HG03565 (cell line): ENCODE measurements around the gene C14orf180.

Source experiments
- ATAC-seq: cut with Tn5 transposase; IDR thresholded peaks from one replicate; pipeline ENCODE4 v1.9.1; 2021; ENCODE audit warnings: mild to moderate bottlenecking, moderate library complexity; ENCODE audit not compliant: unreplicated experiment

The C14orf180 gene

GRCh38 chr14:104592292-104592672, 12.7 kb downstream of the C14orf180 start:
- ATAC-seq = no peak

DNA sequence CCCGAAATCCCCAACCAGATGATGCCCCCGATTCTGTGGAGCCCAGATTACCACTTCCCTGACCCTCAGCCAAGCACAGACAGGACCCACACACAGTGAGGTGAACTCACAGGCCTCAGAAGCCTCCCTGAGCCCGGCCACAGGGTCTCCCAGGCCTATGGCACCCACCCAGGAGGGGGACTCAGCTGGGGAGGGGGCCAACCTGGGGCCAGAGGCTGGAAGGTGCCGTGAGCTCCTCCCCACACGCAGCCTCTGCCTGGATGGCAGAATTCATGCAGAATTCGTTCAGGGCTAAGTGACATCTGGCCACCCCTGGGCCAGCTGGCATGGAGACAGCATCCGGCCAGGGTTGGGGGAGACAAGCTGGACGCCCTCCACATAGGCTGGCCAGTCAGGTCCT, 13.2 kb downstream of the C14orf180 start:
- ATAC-seq = no peak

GRCh38 chr14:104593241-104593701, 13.7 kb downstream of the C14orf180 start:
- ATAC-seq = no peak

DNA sequence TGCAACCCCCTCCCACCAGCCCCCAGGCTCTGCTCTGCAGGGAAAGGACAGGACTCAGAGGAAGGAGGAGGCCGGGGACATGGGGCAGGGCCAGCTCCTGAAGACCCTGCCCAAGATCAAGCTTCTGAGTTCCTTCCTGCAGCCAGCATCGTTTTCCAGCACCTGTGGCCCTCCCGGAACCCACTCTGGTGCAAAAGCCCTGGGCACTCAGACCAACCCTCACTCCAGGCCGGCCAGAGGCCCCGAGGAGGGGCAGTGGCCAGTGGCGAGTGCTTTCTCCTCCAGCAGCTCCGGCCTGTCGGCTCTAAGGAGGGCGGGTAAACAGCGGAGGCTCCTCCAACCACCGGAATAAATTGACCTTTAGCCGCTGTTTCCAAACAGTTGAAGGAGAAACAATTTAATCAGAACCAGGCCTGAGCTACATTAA, 14.2 kb downstream of the C14orf180 start:
- no peak for ATAC-seq

GRCh38 chr14:104594310-104595046, 14.9 kb downstream of the C14orf180 start:
- ATAC-seq = no peak

- ATAC-seq = no peak
These were observed 15.6 kb downstream of the C14orf180 start for GRCh38 chr14:104595116-104595675.

- no peak for ATAC-seq
These were observed 16.4 kb downstream of the C14orf180 start for GRCh38 chr14:104595911-104596450.

DNA sequence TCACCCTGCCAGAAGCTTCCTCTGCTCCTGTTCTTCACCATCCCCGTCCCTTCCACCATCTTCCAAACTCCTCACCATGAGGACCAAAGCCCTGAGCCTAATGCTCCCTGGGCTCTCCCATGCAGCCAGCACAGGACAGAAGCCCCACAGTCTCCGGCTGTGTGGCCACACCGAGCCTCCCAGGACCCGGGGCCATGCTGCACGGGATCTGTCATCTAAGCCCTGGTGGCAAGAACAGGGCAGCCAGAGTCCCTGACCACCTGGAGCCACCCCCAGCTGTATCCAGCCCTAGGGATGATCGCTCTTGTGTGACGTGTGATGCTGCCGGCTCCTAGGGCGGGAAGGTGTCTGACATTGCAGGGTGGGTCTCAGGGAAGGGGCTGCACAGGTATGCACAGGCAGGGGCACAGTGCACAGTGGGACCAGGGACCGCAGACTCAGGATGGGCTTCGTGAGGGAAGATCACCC, 16.9 kb downstream of the C14orf180 start:
- ATAC-seq = no peak

DNA sequence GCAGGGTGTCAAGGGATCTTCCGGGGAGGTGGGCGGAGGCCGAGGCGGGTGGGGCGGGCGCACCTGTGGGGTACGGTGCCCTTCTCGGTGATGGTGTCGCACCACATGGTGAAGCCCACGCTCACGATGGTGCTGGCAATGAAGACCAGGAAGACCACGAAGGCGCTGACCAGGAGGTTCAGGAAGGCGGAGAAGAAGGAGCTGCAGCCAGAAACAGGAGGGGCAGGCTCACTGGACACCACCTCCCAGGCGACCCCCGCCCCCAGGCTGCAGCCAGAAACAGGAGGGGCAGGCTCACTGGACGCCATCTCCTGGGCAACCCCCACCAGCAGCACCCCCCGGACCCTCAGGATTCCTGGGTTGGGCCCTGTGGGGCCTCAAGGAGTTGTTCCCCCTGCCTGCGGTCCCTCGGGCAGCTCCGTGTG, 17.4 kb downstream of the C14orf180 start:
- ATAC-seq = no peak

DNA sequence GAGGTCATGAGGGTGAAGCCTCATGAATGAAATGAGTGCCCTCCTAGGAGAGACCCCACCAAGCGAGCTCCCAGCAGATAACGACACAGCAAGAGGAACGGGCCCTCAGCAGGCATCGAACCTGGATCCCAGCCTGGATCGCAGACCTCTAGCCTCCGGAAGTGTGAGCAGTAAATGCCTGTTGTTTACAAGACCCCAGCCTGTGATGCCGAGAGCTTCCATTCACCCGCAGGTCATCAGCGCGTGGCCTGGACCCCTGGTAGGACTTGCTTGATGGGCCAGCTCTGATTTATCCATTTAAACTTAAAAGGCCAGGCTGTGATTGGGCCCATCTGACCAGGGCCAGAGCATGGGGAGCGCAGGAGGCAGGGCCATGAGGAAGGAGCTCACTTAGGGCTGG, 18.0 kb downstream of the C14orf180 start:
- no peak for ATAC-seq

DNA sequence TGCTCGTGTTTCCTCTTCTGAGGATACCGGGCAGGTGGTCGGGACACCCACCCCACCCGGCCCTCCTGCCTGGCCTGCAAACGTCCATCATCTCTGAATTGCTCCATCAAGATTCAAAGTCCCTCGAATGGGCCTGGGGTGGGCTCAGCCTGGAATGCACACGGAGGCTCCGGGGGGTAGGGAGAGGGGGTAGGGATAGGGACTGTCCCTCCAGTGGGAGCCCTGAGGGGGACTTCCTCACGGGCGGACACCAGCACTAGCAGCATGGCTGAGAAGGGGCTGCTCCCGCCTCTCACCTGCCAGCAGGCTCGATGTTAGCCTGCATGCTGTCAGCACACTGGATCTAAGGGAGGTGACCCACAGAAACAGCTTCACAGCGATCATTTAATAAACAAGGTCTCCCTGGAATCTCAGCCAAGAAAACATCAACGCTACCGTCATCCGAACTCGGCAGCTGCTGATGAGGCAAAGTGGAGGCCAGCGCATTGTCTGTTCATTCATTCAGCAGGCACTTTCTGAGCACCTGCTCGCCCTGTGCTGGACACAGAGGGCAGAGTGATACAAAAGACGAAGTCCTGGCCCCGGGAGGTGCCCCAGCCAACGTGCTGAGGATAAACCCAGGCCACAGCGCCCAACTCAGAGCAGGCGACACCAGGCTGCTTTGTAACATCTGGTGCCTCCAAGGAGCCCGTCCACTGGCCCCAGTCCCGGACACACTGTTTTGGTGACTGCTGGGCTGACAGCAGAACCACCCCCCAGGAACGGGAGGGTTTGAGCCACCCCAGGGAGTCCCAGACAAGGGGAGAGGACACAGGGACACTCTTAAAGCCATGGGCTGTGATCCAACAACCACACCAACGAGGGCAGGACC, 18.7 kb downstream of the C14orf180 start:
- no peak for ATAC-seq

DNA sequence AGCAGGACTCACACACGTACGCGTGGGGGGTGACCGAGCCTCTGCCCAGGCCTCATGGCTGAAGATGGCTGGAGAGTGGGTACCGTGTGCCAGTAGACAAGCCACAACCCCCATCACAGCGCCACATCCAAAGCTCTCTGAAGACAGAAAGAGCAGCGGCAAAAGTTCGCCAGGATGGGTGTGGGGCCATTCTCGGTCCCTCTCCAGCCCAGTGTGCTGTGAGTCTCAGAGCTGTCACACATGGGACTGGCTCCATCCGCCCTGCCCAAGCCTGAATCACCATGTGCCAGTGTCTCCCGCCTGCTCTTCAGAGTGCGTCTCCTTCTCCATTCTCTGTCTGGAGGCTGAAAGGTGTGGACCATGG, 19.3 kb downstream of the C14orf180 start:
- no peak for ATAC-seq

DNA sequence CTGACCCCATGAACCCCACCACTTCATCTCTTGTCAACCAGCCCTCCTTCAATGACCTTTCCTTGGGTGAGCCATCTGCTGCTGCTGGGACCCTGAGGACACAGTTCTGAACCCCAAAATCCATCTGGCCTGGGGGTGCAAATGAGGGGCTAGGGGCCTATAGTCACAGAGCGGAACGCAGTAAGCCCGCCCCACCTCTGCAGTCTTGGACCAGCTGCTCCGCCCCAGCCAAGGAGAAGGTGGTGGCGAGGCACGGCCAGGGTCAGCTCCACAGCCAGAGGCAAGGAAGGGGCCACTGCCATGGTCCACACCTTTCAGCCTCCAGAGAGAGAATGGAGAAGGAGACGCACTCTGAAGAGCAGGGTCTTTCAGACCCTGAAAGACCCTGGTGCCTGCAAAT, 19.9 kb downstream of the C14orf180 start:
- ATAC-seq = no peak

- no peak for ATAC-seq
These were observed 20.6 kb downstream of the C14orf180 start for GRCh38 chr14:104600141-104600643.

DNA sequence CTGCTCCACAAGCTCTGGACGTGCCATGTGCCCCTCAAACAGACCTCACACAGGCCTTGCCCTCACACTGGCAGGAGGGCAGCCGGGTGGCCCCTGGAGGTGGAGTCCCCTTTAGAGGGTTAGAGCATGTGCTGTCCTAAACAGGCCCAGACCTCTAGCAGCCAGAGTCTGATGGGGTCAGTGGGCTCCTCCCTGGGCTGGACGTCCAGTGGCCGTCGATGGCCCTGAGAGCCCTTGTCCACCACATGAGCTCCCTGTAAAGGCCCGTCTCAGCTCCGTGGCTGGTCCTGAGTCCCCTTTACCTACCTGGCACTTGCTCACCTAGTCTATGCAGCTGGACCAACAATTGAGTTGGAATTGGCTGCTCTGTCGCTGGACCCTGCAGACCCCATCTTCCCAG, 21.2 kb downstream of the C14orf180 start:
- no peak for ATAC-seq

- ATAC-seq = no peak
These were observed 22.2 kb downstream of the C14orf180 start for GRCh38 chr14:104601786-104602185.

DNA sequence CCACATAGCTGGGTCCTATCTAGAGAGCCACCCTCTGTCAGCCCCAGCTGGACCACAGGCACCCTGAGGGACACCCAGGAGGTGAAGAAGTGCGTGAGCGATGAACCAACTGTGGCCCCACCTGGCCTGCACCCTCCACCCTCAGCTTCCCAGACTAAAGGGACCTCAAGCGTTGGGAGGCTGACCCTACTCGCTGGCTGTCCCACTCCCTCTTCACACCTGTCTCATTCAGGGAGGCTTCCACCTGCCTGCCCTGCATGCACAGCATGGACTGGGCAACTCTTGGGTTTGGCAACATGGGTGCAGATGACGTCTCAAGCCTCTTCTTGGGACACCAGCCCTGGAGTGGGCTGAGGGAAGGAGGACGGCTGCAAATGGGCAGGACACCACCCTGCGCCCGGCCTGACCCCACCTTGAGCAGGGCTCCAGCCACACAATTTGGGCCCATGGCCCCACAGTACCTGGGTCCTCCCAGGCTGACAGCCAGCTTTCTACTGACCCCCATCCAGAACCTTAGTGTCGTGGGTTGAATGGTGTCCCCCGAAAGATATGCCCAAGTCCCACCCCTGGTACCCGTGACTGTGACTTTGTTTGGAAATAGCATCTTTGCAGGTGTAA, 22.9 kb downstream of the C14orf180 start:
- ATAC-seq = no peak

DNA sequence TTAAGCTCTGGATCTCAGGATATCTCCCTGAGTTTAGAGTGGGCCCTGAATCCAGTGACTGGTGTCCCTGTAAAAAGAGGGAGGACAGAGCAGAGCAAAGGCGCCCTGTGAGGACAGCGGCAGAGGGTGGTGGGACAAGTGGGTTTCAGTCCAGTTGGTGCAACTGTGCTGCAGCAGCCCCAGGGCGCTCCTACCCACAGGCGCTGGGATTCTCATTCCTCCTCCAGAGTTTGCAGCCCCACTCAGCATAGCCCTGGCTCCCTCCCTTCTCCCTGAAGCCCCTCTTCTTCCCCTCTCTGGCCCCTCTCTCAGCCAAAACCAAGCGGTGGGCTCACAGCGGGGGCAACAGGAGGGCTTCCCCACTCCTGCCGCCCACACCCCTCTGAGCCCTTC, 23.4 kb downstream of the C14orf180 start:
- ATAC-seq = no peak

DNA sequence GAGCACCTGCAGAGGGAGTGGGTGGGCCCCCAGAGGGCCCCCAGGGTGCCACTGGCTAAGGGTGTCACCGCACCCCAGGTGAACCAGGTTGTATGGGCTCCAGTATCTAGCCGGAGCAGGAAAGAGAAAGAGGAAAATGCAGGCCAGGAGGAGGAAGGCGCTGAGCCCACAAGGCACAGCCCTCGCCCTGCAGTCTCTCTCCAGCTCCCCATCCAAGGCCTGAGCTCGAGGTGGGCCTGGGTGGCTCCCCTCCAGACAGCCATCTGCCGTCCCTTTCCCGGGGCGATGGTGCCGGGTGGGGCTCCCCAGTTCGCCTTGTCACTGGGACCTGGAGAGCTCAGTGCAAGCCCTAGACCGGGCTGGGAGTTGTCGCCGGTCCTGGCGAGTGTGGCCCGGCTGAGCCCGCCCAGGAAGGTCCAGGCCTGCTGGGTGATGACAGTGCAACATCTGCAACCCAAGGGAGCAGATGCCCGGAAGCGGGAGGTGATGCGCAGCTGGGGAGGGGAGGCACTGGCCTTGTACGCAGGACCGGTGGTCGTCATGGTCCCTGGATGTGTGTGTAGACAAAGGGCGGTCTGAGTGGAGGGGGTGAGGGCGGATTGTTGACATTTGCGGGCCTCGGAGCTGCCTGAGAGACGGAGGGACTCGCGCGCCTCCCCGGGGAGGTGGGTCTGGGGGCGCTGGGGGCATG, 24.3 kb downstream of the C14orf180 start:
- no peak for ATAC-seq
